GM12892 (cell line): ENCODE measurements around the gene MOV10.

Experiments
- DNase-seq: peaks from one replicate; pipeline ENCODE4 v3.0.0; 2011; ENCODE audit not compliant: insufficient read length
- FAIRE-seq: peaks from 2 replicates; lab custom pipeline; 2011; peaks lifted over from hg19 to GRCh38; lab: Jason Lieb, UNC
- POLR2A ChIP-seq: IDR thresholded peaks from 2 replicates; pipeline ENCODE4 v1.6.1; 2011; ENCODE audit warnings: low read depth, low read length, control low read depth
- POLR2AphosphoS5 ChIP-seq: IDR thresholded peaks from 2 replicates; pipeline ENCODE4 v1.6.1; 2011; ENCODE audit warnings: low read depth, low read length, control low read depth
- TAF1 ChIP-seq: IDR thresholded peaks from 2 replicates; pipeline ENCODE4 v1.6.1; 2011; ENCODE audit warnings: low read depth, mild to moderate bottlenecking, control low read depth, low read length, borderline replicate concordance

The MOV10 gene

DNA sequence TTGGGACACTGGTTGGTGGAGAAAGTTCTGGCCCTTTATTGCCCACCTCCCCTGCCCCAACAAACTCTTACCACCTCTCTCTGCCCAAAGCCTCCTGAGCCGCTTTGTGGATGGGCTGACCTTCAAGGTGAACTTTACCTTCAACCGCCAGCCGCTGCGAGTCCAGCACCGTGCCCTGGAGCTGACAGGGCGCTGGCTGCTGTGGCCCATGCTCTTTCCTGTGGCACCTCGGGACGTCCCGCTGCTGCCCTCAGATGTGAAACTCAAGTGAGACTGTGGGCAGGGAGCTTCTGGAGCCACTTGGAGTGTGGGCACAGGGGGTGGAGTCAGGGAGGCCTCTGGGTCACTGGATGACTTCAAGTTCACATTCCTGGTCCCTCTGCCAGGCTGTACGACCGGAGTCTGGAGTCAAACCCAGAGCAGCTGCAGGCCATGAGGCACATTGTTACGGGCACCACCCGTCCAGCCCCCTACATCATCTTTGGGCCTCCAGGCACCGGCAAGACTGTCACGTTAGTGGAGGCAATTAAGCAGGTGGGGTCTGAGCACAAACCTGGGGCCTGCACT lies 20.0 kb downstream of the MOV10 start:
- TF ChIP-seq POLR2AphosphoS5 (no peak), POLR2A (no peak), TAF1 (no peak)
- DNase-seq (no peak), FAIRE-seq (no peak)

DNA sequence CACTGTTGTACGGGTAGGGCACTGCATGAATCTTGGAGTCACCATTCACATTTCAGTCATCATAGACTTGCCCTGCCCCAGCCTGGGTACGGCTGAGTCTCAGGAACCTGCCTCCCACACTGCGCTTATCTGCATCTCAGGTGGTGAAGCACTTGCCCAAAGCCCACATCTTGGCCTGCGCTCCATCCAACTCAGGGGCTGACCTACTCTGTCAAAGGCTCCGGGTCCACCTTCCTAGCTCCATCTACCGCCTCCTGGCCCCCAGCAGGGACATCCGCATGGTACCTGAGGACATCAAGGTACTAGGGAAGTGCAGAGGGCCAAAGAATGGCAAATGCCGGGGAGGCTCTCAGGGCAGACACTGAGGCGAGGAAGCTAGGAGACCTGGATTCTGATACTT lies 20.8 kb downstream of the MOV10 start:
- DNase-seq (no peak), FAIRE-seq (no peak)
- no peak for TF ChIP-seq TAF1
- TF ChIP-seq POLR2A = no peak
- TF ChIP-seq POLR2AphosphoS5 = no peak

DNA sequence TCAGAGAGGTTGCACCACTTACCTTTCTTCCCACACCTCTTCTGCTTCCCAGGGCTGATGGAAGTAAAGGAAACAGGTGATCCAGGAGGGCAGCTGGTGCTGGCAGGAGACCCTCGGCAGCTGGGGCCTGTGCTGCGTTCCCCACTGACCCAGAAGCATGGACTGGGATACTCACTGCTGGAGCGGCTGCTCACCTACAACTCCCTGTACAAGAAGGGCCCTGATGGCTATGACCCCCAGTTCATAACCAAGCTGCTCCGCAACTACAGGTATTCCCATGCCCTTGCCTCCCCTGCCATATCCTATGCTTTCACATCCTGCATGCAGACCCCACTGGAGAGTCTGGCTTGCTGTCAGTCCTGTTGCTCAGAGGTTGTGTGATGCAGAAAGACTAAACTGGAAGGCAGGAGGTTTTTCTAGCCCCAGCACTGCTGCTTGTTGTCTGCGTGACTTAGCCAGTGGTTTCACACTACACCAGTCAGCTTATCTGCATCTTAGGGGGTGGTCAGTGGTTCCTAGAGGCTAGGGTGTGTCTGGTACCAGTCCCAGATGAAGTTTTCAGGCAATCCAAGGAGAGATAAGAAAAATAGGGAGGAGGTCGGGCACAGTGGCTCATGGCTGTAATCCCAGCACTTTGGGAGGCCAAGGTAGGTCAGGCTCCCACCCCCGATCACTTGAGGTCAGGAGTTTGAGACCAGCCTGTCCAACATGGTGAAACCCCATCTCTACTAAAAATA lies 22.3 kb downstream of the MOV10 start:
- FAIRE-seq (no peak), DNase-seq (no peak)
- TF ChIP-seq POLR2A (no peak), POLR2AphosphoS5 (no peak), TAF1 (no peak)

DNA sequence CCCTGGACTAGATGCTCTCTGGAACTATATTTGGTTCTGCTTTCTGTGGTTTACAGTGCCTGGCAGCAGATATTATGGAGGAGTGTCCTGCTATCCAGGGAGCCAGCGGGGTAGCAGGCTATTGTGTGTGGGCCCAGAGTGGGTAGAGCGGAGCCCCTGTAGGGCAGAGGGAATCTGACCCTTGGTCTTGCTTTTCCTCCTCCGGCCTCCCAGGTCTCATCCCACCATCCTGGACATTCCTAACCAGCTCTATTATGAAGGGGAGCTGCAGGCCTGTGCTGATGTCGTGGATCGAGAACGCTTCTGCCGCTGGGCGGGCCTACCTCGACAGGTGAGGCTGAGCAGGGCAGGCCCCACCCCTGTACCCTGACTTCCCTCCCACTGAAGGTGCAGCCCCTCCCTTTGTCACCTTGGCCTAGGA lies 23.3 kb downstream of the MOV10 start:
- no peak for FAIRE-seq

DNA sequence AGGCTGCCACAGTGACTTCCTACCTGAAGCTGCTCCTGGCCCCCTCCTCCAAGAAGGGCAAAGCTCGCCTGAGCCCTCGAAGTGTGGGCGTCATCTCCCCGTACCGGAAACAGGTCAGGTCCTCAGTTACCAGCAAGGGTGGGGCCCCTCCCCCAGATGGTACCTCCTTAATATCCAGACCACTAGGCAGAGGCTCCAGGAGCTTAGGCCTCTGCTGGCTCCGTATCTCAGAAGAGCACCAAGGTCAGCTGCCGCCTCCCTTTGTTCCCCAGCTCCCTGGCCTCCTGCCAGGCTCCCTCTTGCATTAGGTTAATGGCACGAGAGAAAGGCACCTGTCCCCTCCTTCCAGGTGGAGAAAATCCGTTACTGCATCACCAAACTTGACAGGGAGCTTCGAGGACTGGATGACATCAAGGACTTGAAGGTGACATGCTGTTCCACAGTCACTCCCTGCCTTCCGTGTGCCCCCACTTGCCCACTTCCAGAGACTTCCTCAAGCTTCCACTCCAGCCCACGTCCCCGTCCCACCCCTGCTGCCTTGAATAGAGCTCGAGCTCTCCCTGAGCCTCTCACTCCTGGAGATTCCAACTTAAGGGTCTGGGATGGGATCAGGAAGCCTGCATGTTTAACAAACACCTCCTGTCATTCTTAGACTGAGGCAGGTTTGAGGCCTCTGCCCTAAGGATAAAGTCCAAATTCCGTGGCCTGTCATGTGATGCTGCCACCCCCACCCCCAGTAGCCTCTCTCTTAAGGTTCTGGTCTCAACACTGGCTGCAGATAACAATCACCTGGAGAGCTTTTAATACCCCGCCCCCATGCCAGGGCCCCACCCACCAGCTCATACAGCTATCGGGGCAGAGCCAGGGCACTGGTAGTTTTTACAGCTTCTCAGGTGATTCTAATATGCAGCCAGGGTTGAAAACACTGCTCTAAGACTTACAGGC lies 24.2 kb downstream of the MOV10 start:
- TF ChIP-seq POLR2A (no peak), POLR2AphosphoS5 (no peak), TAF1 (no peak)
- DNase-seq (no peak), FAIRE-seq (no peak)

More for the DNA sequence above, 23.3 kb downstream of the MOV10 start:
- DNase-seq = no peak
- TF ChIP-seq TAF1 = no peak
- no peak for TF ChIP-seq POLR2AphosphoS5
- no peak for TF ChIP-seq POLR2A

DNA sequence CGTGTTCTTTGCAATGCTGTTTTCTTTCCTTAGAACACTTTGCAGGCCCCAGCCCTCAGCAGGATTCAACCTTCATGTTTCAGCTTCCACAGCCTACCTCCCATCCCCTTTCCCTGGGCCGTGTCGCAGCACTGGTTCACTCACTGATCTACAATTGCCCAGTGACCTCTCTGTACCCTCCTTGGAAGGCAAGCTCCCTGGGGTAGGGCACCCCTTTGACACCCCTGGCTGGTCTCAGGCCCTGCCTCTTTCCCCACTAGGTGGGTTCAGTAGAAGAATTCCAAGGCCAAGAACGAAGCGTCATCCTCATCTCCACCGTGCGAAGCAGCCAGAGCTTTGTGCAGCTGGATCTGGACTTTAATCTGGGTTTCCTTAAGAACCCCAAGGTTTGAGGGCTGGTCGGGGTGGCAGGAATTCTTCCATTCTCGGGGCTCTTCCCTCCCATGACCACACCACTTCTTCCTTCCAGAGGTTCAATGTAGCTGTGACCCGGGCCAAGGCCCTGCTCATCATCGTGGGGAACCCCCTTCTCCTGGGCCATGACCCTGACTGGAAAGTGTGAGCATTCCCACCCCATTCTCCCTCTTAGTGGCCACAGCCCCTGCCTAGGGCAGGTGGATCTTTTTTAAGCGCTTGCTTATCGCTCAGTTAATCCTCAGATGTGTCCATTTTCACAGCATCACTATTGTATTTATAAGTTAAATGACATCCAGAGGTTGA lies 25.1 kb downstream of the MOV10 start:
- TF ChIP-seq POLR2AphosphoS5 (no peak), POLR2A (peak; percentile 35; the same call in 1 of the 2 replicates)
- DNase-seq (no peak), FAIRE-seq (no peak)

DNA sequence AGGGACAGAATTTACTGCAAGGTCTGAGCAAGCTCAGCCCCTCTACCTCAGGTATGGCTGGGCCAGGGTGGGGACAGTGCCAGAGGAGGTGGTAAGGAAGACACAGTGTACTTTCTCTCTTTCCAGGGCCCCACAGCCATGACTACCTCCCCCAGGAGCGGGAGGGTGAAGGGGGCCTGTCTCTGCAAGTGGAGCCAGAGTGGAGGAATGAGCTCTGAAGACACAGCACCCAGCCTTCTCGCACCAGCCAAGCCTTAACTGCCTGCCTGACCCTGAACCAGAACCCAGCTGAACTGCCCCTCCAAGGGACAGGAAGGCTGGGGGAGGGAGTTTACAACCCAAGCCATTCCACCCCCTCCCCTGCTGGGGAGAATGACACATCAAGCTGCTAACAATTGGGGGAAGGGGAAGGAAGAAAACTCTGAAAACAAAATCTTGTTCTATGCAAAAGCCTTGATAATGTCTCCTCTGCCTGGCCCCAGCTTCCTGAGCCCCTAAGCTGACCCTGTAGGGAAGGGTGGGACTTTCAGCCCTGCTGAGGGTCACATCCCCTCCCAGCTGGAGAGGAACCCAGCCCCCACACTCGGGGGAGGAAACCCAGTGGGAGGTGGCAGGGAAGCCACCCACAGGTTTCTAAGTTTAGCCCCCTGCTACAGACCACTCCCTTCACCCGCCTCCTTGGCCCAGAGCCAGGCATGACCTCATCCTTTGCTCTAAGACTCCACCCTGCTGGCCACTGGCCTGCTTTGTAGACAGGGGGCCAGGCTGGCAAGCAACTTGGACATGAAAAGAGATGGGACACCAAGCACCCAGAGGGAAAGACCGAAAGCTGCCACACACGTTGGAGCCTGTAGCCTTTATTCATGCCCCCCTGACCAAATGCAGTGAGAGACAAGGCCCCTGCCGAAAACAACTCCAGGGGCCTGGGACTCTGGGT lies 26.1 kb downstream of the MOV10 start:
- FAIRE-seq = no peak

DNA sequence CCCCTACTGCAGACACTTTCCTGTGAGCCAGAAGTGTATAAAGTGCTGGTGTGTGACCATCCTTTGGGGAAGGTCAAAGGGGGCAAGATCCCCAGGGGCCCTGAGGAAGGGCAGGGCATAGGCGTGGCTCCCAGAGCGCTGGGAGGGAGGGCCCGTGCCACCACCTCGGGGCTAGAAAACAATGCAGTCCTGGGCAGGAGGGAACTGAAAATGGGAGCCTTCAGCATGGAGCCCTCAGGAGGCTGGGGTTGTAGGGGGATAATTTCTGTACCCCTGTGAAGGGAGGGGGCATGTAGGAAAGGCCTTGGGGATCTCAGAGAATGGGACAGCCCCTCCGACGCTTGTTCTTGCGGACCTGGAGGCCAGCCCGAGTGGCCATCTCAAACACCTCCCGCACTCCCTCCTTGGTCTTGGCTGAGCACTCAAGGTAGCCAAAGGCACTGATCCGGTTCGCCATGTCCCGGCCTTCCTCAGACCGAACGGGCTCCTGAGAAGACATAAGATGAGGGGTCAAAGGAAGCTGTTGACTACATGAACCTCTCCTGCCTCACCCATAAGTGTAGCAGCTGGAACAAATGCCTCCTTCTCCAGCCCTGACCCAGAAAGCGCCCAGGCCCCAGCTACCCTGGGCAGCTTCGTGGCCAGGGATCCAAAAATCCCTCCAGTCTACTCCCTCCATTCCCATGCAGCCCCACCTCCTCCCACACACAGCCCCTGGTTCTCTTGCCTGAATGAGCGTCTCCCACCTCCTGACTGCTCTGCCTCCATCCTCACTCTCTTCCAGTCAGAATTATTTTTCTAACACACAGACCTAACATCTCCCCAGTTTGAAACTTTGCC lies 27.0 kb downstream of the MOV10 start:
- no peak for FAIRE-seq
- TF ChIP-seq TAF1 (no peak), POLR2A (no peak; the same call in 1 of the 2 replicates), POLR2AphosphoS5 (no peak)

More for the DNA sequence above, 26.1 kb downstream of the MOV10 start:
- TF ChIP-seq POLR2A (no peak), TAF1 (no peak), POLR2AphosphoS5 (no peak; the same call in 1 of the 2 replicates)
- peak; percentile 59 for DNase-seq

DNA sequence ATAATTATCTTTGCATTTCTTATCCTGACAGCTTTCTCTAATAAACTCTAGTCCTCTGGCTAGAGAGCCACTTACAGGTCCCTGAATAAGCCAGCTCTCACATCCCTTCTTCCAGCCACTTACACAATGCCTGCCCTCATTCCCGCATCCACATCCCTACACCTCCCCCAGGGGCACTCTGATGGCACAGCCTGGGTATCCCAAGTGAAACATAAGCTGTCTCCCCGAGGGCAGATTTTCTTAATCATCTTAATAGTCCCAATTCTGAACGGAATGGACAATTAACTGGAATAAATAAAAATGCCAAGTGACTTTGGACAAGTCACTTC lies 27.6 kb downstream of the MOV10 start:
- FAIRE-seq = no peak

More for the DNA sequence above, 27.0 kb downstream of the MOV10 start:
- DNase-seq = no peak

More for the DNA sequence above, 27.6 kb downstream of the MOV10 start:
- TF ChIP-seq POLR2AphosphoS5 (no peak; the same call in 1 of the 2 replicates), TAF1 (no peak), POLR2A (no peak)
- no peak for DNase-seq
